ENCODE results near the gene CIITA.

DNA sequence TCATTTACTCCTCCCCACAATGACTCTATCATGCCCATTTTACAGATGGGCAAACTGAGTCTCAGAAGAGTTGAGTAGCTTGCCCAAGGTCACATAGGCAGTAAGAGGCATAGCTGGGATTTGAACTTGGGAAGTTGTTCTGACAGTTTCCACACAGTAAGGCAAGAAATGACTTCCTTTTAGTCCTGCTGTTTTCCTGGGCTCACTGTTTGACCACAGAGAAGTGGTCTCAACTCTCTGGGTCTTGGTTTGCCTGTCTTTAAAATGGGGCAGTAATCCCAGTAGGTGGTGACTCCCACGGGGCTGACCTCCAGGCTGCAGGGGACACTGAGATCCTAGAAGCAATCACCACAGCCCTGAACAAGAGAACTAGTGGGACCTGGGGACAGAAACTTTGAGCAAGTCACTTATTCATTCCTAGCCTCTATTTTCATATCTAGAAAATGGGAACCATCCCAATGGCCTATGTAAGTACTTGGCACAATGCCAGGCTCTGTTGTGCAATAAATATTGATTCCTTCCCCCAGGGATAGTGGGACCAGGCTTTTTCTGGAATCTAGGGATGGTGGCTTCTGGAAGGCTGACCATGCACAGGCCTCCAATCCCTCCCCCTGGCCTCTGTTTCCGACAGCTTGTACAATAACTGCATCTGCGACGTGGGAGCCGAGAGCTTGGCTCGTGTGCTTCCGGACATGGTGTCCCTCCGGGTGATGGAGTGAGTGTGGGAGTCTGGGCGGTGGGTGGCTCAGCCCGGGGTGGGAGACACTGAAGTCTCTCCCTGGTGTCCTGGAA, 44.7 kb downstream of the CIITA start:
- TF ChIP-seq POLR2A (IDR thresholded peaks at IDR 0.05) (no peak), POLR2AphosphoS5 (IDR thresholded peaks at IDR 0.05) (no peak)
- TF ChIP-seq, protein P1, sequence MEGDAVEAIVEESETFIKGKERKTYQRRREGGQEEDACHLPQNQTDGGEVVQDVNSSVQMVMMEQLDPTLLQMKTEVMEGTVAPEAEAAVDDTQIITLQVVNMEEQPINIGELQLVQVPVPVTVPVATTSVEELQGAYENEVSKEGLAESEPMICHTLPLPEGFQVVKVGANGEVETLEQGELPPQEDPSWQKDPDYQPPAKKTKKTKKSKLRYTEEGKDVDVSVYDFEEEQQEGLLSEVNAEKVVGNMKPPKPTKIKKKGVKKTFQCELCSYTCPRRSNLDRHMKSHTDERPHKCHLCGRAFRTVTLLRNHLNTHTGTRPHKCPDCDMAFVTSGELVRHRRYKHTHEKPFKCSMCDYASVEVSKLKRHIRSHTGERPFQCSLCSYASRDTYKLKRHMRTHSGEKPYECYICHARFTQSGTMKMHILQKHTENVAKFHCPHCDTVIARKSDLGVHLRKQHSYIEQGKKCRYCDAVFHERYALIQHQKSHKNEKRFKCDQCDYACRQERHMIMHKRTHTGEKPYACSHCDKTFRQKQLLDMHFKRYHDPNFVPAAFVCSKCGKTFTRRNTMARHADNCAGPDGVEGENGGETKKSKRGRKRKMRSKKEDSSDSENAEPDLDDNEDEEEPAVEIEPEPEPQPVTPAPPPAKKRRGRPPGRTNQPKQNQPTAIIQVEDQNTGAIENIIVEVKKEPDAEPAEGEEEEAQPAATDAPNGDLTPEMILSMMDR (IDR thresholded peaks at IDR 0.05) = no peak
